Parietal lobe (tissue), 1 donor: ENCODE measurements around the gene DPP6. TPM values are rescaled to one million over a fixed set of nuclear protein-coding genes. Genes with fewer than 3 reads are reported as not detected.

Source experiments
- total RNA-seq: library from RNA; depleted of rRNA; stranded (reverse); fragments of >200 nt; gene quantifications from one replicate; pipeline ENCODE4 v1.2.3, GENCODE V29; 2014

The DPP6 gene
- 88.6 TPM for total RNA-seq

GRCh38 chr7:154051643-154052529 lies at the start of gene DPP6:
DPP6 (plus strand) TSS chr7:154052398.

